Stomach (tissue), 4 donors: ENCODE results near the gene CDKN1A.

Experiments used
- EP300 ChIP-seq: sonication (generic); formaldehyde crosslinking; IDR thresholded peaks from one replicate; pipeline ENCODE4 v1.6.1; 2017; ENCODE audit warnings: antibody characterized with exemption
- POLR2A ChIP-seq, 4 donors: fragments of 450-650 bp; IDR thresholded peaks; one replicate each; pipeline ENCODE4 v1.6.1; 2016; ENCODE audit warnings: antibody characterized with exemption in 4 of 4, control low read depth in 2 of 4, mild to moderate bottlenecking in 1 of 4, moderate library complexity in 1 of 4
- TF ChIP-seq, protein P1 (sequence below), 7 experiments: fragments of 450-650 bp in 4 of 7; fragments of 200-600 bp in 3 of 7; sonication (generic) in 3 of 7; IDR thresholded peaks; one replicate each; pipeline ENCODE4 v1.5.1; 2016 to 2019; ENCODE audit warnings: antibody characterized with exemption in 7 of 7, control low read depth in 2 of 7, mild to moderate bottlenecking in 1 of 7

DNA sequence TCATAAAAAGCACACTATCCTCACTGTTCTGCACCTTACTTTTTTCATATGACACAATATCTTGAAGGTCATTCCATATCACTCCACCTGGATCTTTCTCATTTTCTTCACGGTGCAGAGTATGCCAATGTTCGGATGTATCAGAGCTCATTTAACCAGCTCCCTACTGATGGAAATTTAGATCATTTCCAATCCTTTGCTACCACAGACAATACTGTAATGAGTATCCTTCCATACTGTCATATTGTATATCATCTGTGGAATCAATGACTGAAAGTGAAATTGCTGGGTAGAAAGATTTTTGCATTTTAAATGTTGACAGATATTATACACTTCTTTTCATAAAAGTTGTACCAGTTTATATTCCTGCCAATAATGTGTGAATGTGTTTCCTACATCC is 16.9 kb downstream of the CDKN1A start:
- TF ChIP-seq EP300 (no peak), POLR2A (IDR thresholded peaks at IDR 0.05) (no peak)
- TF ChIP-seq, protein P1, sequence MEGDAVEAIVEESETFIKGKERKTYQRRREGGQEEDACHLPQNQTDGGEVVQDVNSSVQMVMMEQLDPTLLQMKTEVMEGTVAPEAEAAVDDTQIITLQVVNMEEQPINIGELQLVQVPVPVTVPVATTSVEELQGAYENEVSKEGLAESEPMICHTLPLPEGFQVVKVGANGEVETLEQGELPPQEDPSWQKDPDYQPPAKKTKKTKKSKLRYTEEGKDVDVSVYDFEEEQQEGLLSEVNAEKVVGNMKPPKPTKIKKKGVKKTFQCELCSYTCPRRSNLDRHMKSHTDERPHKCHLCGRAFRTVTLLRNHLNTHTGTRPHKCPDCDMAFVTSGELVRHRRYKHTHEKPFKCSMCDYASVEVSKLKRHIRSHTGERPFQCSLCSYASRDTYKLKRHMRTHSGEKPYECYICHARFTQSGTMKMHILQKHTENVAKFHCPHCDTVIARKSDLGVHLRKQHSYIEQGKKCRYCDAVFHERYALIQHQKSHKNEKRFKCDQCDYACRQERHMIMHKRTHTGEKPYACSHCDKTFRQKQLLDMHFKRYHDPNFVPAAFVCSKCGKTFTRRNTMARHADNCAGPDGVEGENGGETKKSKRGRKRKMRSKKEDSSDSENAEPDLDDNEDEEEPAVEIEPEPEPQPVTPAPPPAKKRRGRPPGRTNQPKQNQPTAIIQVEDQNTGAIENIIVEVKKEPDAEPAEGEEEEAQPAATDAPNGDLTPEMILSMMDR (IDR thresholded peaks at IDR 0.05): no peak
